IPS DF 19.7 (cell line): ENCODE data around the gene KAZN.
"Not testable (repeated sequence)": the region's sequence is repeated elsewhere in the genome, so short reads cannot be mapped to it uniquely, and the experiment has no call there.

Experiments
- DNase-seq: peaks from one replicate; pipeline ENCODE4 v3.0.0-alpha.2; 2013; ENCODE audit warnings: low read depth, low spot score

Gene KAZN

GRCh38 chr1:14955402-14955801, 356.9 kb downstream of the KAZN start:
- DNase-seq = no peak

GRCh38 chr1:14955976-14956375, 357.5 kb downstream of the KAZN start:
- no peak for DNase-seq

- DNase-seq = no peak
These were observed 358.2 kb downstream of the KAZN start for GRCh38 chr1:14956579-14957195.

- DNase-seq = no peak
These were observed 359.1 kb downstream of the KAZN start for GRCh38 chr1:14957375-14958098.

GRCh38 chr1:14958249-14959058, 360.0 kb downstream of the KAZN start:
- no peak for DNase-seq

- no peak for DNase-seq
These were observed 360.7 kb downstream of the KAZN start for GRCh38 chr1:14959059-14959694.

- no peak for DNase-seq
These were observed 363.3 kb downstream of the KAZN start for GRCh38 chr1:14961661-14962267.

- DNase-seq = no peak
These were observed 363.9 kb downstream of the KAZN start for GRCh38 chr1:14962407-14962806.

GRCh38 chr1:14963791-14964710, 365.6 kb downstream of the KAZN start:
- DNase-seq = not testable (repeated sequence)

GRCh38 chr1:14964711-14965055, 366.2 kb downstream of the KAZN start:
- DNase-seq = no peak

- DNase-seq = no peak
These were observed 369.9 kb downstream of the KAZN start for GRCh38 chr1:14968251-14968851.

GRCh38 chr1:14969006-14969405, 370.5 kb downstream of the KAZN start:
- DNase-seq = no peak

- peak; percentile 45 for DNase-seq
These were observed 371.8 kb downstream of the KAZN start for GRCh38 chr1:14970115-14970798.

GRCh38 chr1:14970799-14971141, 372.3 kb downstream of the KAZN start:
- DNase-seq = no peak

- no peak for DNase-seq
These were observed 372.7 kb downstream of the KAZN start for GRCh38 chr1:14971221-14971620.

- no peak for DNase-seq
These were observed 373.6 kb downstream of the KAZN start for GRCh38 chr1:14972107-14972506.

GRCh38 chr1:14973773-14974172, 375.3 kb downstream of the KAZN start:
- DNase-seq = no peak

GRCh38 chr1:14974361-14974760, 375.9 kb downstream of the KAZN start:
- DNase-seq = no peak

GRCh38 chr1:14975119-14975518, 376.6 kb downstream of the KAZN start:
- DNase-seq = no peak

GRCh38 chr1:14976256-14976655, 377.8 kb downstream of the KAZN start:
- no peak for DNase-seq
